Measurements from ENCODE around the gene ZNF175.
"Not testable (repeated sequence)": the region's sequence is repeated elsewhere in the genome, so short reads cannot be mapped to it uniquely, and the experiment has no call there.

The ZNF175 gene

GRCh38 chr19:51593138-51593890 is 22.2 kb downstream of the ZNF175 start:
- DNase-seq: no peak

GRCh38 chr19:51593969-51594773 is 23.1 kb downstream of the ZNF175 start:
- peak; percentile 93 for DNase-seq

- DNase-seq: no peak
Measured at GRCh38 chr19:51594774-51595109, 23.7 kb downstream of the ZNF175 start.

- DNase-seq: no peak
Measured at GRCh38 chr19:51595190-51596175, 24.4 kb downstream of the ZNF175 start.

GRCh38 chr19:51598159-51598915 is 27.3 kb downstream of the ZNF175 start:
- DNase-seq: no peak

- no peak for DNase-seq
Measured at GRCh38 chr19:51599084-51599483, 28.0 kb downstream of the ZNF175 start.

GRCh38 chr19:51600940-51601580 is 30.0 kb downstream of the ZNF175 start:
- no peak for DNase-seq

- no peak for DNase-seq
Measured at GRCh38 chr19:51602189-51602854, 31.2 kb downstream of the ZNF175 start.

GRCh38 chr19:51607077-51607476 is 36.0 kb downstream of the ZNF175 start:
- no peak for DNase-seq

GRCh38 chr19:51607920-51608562 is 37.0 kb downstream of the ZNF175 start:
- peak; percentile 35 for DNase-seq

- DNase-seq: no peak
Measured at GRCh38 chr19:51610576-51610975, 39.5 kb downstream of the ZNF175 start.

- DNase-seq: no peak
Measured at GRCh38 chr19:51614789-51615188, 43.7 kb downstream of the ZNF175 start.

- no peak for DNase-seq
Measured at GRCh38 chr19:51615991-51616390, 44.9 kb downstream of the ZNF175 start.

GRCh38 chr19:51621178-51621577 is 50.1 kb downstream of the ZNF175 start:
- DNase-seq: no peak

GRCh38 chr19:51626675-51627074 is 55.6 kb downstream of the ZNF175 start:
- no peak for DNase-seq

GRCh38 chr19:51627491-51628138 is 56.5 kb downstream of the ZNF175 start:
- DNase-seq: no peak

- no peak for DNase-seq
Measured at GRCh38 chr19:51628153-51628939, 57.3 kb downstream of the ZNF175 start.

- DNase-seq: not testable (repeated sequence)
Measured at GRCh38 chr19:51630315-51630714, 59.2 kb downstream of the ZNF175 start, which contains the start of gene SIGLEC5. SIGLEC5 (minus strand) TSS chr19:51630401; CDS start chr19:51630335, 66 bp downstream.

GRCh38 chr19:51632126-51632525 is 61.0 kb downstream of the ZNF175 start:
- no peak for DNase-seq
